IMR-90 (cell line): ENCODE results near the gene FGR. TPM values are rescaled to one million over a fixed set of nuclear protein-coding genes. Genes with fewer than 3 reads are reported as not detected.

Experiments used
- ATAC-seq: fragments of 200-7000 bp; cut with Tn5 transposase; 2 replicates; pipeline ENCODE4 v1.9.1; 2020; ENCODE audit warnings: low read depth, mild to moderate bottlenecking, moderate library complexity
- BruUV-seq: library from RNA; stranded (reverse); fragments of 400-500 nt; replicated peaks from 2 replicates; lab custom pipeline; 2021; lab: Mats Ljungman, UMichigan
- CTCF ChIA-PET: fragments of 300-600 bp; formaldehyde crosslinking; extraction: SDS; loops from one replicate; lab custom pipeline; 2021; ENCODE audit warnings: antibody characterized with exemption; lab: Yijun Ruan, JAX
- POLR2A ChIA-PET: fragments of 300-600 bp; sonication (Branson Sonifier 250); formaldehyde crosslinking; loops from one replicate; lab custom pipeline; 2022; ENCODE audit warnings: antibody characterized with exemption; ENCODE audit not compliant: unreplicated experiment; lab: Charles Lee
- DNase-seq: peaks from one replicate; pipeline ENCODE4 v3.0.0; 2013
- H2AFZ ChIP-seq: replicated peaks from 2 replicates; pipeline ENCODE3; 2013; ENCODE audit warnings: low read length, mild to moderate bottlenecking; ENCODE audit not compliant: poor library complexity
- H2AK5ac ChIP-seq: 2 replicates; pipeline ENCODE4 v1.6.1; 2013; ENCODE audit warnings: low read depth, low read length, inconsistent platforms
- H2AK9ac ChIP-seq: replicated peaks from 2 replicates; pipeline ENCODE3; 2013; ENCODE audit warnings: mild to moderate bottlenecking, low read depth, low read length, moderate library complexity; ENCODE audit not compliant: poor library complexity
- H2BK120ac ChIP-seq: 2 replicates; pipeline ENCODE4 v1.6.1; 2013; ENCODE audit warnings: low read depth, low read length, inconsistent platforms
- H2BK15ac ChIP-seq: 3 replicates; pipeline ENCODE4 v1.6.1; 2013; ENCODE audit warnings: low read depth, low read length, inconsistent platforms
- H2BK20ac ChIP-seq: 2 replicates; pipeline ENCODE4 v1.6.1; 2013; ENCODE audit warnings: low read depth, mild to moderate bottlenecking, inconsistent platforms, low read length, moderate library complexity
- H2BK5ac ChIP-seq: 2 replicates; pipeline ENCODE4 v1.6.1; 2013; ENCODE audit warnings: mild to moderate bottlenecking, low read depth, low read length, inconsistent platforms; ENCODE audit not compliant: poor library complexity, severe bottlenecking
- H3K14ac ChIP-seq: replicated peaks from 2 replicates; pipeline ENCODE4 v1.6.1; 2013; ENCODE audit warnings: low read depth, low read length, inconsistent platforms
- H3K18ac ChIP-seq: 2 replicates; pipeline ENCODE4 v1.6.1; 2013; ENCODE audit warnings: low read depth, low read length, control low read depth
- H3K23ac ChIP-seq: 2 replicates; pipeline ENCODE4 v1.6.1; 2013; ENCODE audit warnings: low read depth, low read length, inconsistent platforms
- H3K27ac ChIP-seq: 2 replicates; pipeline ENCODE4 v1.5.1; 2013; ENCODE audit warnings: mild to moderate bottlenecking, control low read depth, low read length; ENCODE audit not compliant: insufficient read depth
- H3K27me3 ChIP-seq: 2 replicates; pipeline ENCODE4 v1.6.1; 2013; ENCODE audit warnings: low read length; ENCODE audit not compliant: control insufficient read depth, insufficient read depth
- H3K36me3 ChIP-seq: 2 replicates; pipeline ENCODE4 v1.6.1; 2013; ENCODE audit warnings: low read length, mixed read lengths; ENCODE audit not compliant: control insufficient read depth, insufficient read depth
- H3K4ac ChIP-seq: 2 replicates; pipeline ENCODE4 v1.6.1; 2013; ENCODE audit warnings: low read depth, low read length, inconsistent platforms
- H3K4me1 ChIP-seq: 2 replicates; pipeline ENCODE4 v1.6.1; 2013; ENCODE audit warnings: low read length, mixed read lengths; ENCODE audit not compliant: control insufficient read depth, insufficient read depth
- H3K4me2 ChIP-seq: 2 replicates; pipeline ENCODE4 v1.6.1; 2013; ENCODE audit warnings: low read depth, mild to moderate bottlenecking, control low read depth, low read length, moderate library complexity
- H3K4me3 ChIP-seq: 2 replicates; pipeline ENCODE4 v1.5.1; 2013; ENCODE audit warnings: low read depth, mild to moderate bottlenecking, control low read depth, low read length, moderate library complexity; ENCODE audit not compliant: insufficient read depth
- H3K56ac ChIP-seq: 2 replicates; pipeline ENCODE4 v1.6.1; 2013; ENCODE audit warnings: low read length, inconsistent platforms; ENCODE audit not compliant: insufficient read depth; ENCODE audit errors: extremely low read depth
- H3K79me1 ChIP-seq, 2 experiments: 2 replicates each; pipeline ENCODE4 v1.6.1; 2013; ENCODE audit warnings: low read length in 2 of 2, inconsistent platforms in 1 of 2, low read depth in 1 of 2
- H3K9ac ChIP-seq: 2 replicates; pipeline ENCODE4 v1.6.1; 2013; ENCODE audit warnings: low read depth, low read length, control low read depth
- H3K9me1 ChIP-seq: 2 replicates; pipeline ENCODE4 v1.6.1; 2013; ENCODE audit warnings: low read length, inconsistent platforms; ENCODE audit not compliant: insufficient read depth
- H3K9me3 ChIP-seq: 2 replicates; pipeline ENCODE4 v1.6.1; 2013; ENCODE audit warnings: low read length; ENCODE audit not compliant: control insufficient read depth, insufficient read depth
- H4K20me1 ChIP-seq: 2 replicates; pipeline ENCODE4 v1.6.1; 2013; ENCODE audit warnings: low read length, inconsistent platforms; ENCODE audit not compliant: insufficient read depth
- H4K5ac ChIP-seq: 2 replicates; pipeline ENCODE4 v1.6.1; 2013; ENCODE audit warnings: mild to moderate bottlenecking, low read depth, low read length, control low read depth
- H4K8ac ChIP-seq, 2 experiments: 2 replicates each; pipeline ENCODE4 v1.6.1; 2013; ENCODE audit warnings: low read depth in 2 of 2, low read length in 2 of 2, control low read depth in 1 of 2, inconsistent platforms in 1 of 2
- H4K91ac ChIP-seq: 2 replicates; pipeline ENCODE4 v1.6.1; 2013; ENCODE audit warnings: low read depth, low read length, inconsistent platforms; ENCODE audit not compliant: insufficient read depth
- CTCF ChIP-seq: conservative IDR thresholded peaks from 2 replicates; pipeline ENCODE4 v1.5.1; 2012; ENCODE audit warnings: mild to moderate bottlenecking, low read depth, low read length, improper control_type of control experiment
- FOS ChIP-seq: fragments of 150-350 bp; IDR thresholded peaks from 2 replicates; pipeline ENCODE4 v1.6.1; 2016; ENCODE audit warnings: low read depth, low read length
- MAZ ChIP-seq: IDR thresholded peaks from 2 replicates; pipeline ENCODE4 v1.6.1; 2012; ENCODE audit warnings: low read depth, mild to moderate bottlenecking, low read length, improper control_type of control experiment, moderate library complexity, borderline replicate concordance
- MXI1 ChIP-seq: IDR thresholded peaks from 2 replicates; pipeline ENCODE4 v1.6.1; 2012; ENCODE audit warnings: low read depth, mild to moderate bottlenecking, low read length, moderate library complexity, borderline replicate concordance
- NFE2L2 ChIP-seq: fragments of 150-350 bp; IDR thresholded peaks from 2 replicates; pipeline ENCODE4 v1.6.1; 2016; ENCODE audit warnings: low read depth, mild to moderate bottlenecking, low read length
- RAD21 ChIP-seq: IDR thresholded peaks from 2 replicates; pipeline ENCODE4 v1.6.1; 2012; ENCODE audit warnings: low read length, improper control_type of control experiment
- RFX5 ChIP-seq: IDR thresholded peaks from 2 replicates; pipeline ENCODE4 v1.8.0; 2012; ENCODE audit warnings: low read depth, mild to moderate bottlenecking, low read length, moderate library complexity
- WGBS, 2 experiments: methylation state at CpG; one replicate each; pipeline versions ENCODE4 v1.1.5 to v1.1.7; 2013; ENCODE audit warnings: missing lambda C conversion rate in 2 of 2; ENCODE audit not compliant: insufficient read length in 1 of 2; ENCODE audit errors: extremely low coverage in 2 of 2; 5-methylcytosine and 5-hydroxymethylcytosine counted together
- dilution Hi-C: fragments of 300-500 bp; cut with HindIII; formaldehyde crosslinking; loops from one replicate; pipeline ENCODE4 v1.14.3; 2018; ENCODE audit warnings: low sequenced_read_pairs; ENCODE audit not compliant: unreplicated experiment
- in situ Hi-C: fragments of 300-500 bp; cut with MboI; formaldehyde crosslinking; loops from 3 replicates; pipeline ENCODE4 v1.14.3; 2019; ENCODE audit warnings: low sequenced_read_pairs, inconsistent platforms, mixed read lengths
- intact Hi-C: fragments of 100-400 bp; cut with micrococcal nuclease; formaldehyde crosslinking; loops from 2 replicates; pipeline ENCODE4 v1.10.0; 2022
- polyA plus RNA-seq, 3 experiments: library from polyadenylated mRNA; depleted of rRNA; stranded (reverse); fragments of >200 nt; gene quantifications; 2 replicates each; pipeline ENCODE4 v1.2.3, GENCODE V29; 2012; ENCODE audit warnings: low replicate concordance in 1 of 3
- total RNA-seq: library from RNA; depleted of rRNA; stranded (reverse); fragments of >200 nt; gene quantifications from 2 replicates; pipeline ENCODE4 v1.2.3, GENCODE V29; 2012

FGR gene
- total and polyA plus RNA-seq, 2 of the 4 experiments (the other 2 are of a cell fraction), result not detected

- Histone ChIP-seq H3K14ac (no peak overlapping the region), H3K27ac (no peak overlapping the region), H2AFZ (no peak overlapping the region), H3K9me1 (peaks cover 9% of the 10 kb centered on the region), H3K27me3 (peaks cover 6% of the 10 kb centered on the region; the same call in 1 of the 2 replicates), H3K18ac (no peak overlapping the region), H2BK20ac (no peak overlapping the region), H3K79me1 (no peaks in the 10 kb centered on the region), H2AK9ac (no peak overlapping the region), H2BK15ac (no peak overlapping the region), H4K20me1 (no peaks in the 10 kb centered on the region), H4K8ac (no peak overlapping the region), H3K36me3 (no peaks in the 10 kb centered on the region), H4K5ac (no peak overlapping the region), H2BK120ac (no peak overlapping the region), H3K4me2 (no peak overlapping the region), H2AK5ac (no peak overlapping the region), H3K56ac (no peak overlapping the region), H3K4me3 (no peak overlapping the region), H3K9ac (no peak overlapping the region), H3K4me1 (peaks cover 4% of the 10 kb centered on the region), H3K9me3 (no peaks in the 10 kb centered on the region), H3K23ac (no peak overlapping the region), H4K91ac (no peak overlapping the region), H2BK5ac (no peak overlapping the region), H3K4ac (no peak overlapping the region)
- CTCF ChIA-PET, result interaction anchor here (2.8 kb wide), 1 partner anchor 13 kb away, joined by 11 read pairs; no protein-coding TSS in a partner anchor
- POLR2A ChIA-PET, result no interaction called here
- no peak for ATAC-seq
- WGBS, 2 experiments, result 91% methylated on average over 4 of the region's 6 CpGs; no CpG with 5 or more reads in 1 of the 2 experiments
- BruUV-seq, result no TSS peak
- intact Hi-C loops (no loop called here), dilution Hi-C loops (no loop called here), in situ Hi-C loops (no loop called here)
- TF ChIP-seq RFX5 (no peak), CTCF (no peak), MAZ (no peak), RAD21 (no peak), FOS (no peak), MXI1 (no peak), NFE2L2 (no peak)
- no peak for DNase-seq
Observed at GRCh38 chr1:27648602-27649305, 13.8 kb upstream of the FGR start.
